GM18505 (cell line): ENCODE data around the gene FBLIM1.

Source experiments
- ATAC-seq: cut with Tn5 transposase; IDR thresholded peaks from one replicate; pipeline ENCODE4 v1.9.1; 2021; ENCODE audit not compliant: unreplicated experiment
- POLR2A ChIP-seq: IDR thresholded peaks from 4 replicates; pipeline ENCODE4 v1.6.1; 2011; ENCODE audit warnings: borderline replicate concordance; ENCODE audit not compliant: insufficient read depth, insufficient read length; ENCODE audit errors: extremely low read depth

The FBLIM1 gene

DNA sequence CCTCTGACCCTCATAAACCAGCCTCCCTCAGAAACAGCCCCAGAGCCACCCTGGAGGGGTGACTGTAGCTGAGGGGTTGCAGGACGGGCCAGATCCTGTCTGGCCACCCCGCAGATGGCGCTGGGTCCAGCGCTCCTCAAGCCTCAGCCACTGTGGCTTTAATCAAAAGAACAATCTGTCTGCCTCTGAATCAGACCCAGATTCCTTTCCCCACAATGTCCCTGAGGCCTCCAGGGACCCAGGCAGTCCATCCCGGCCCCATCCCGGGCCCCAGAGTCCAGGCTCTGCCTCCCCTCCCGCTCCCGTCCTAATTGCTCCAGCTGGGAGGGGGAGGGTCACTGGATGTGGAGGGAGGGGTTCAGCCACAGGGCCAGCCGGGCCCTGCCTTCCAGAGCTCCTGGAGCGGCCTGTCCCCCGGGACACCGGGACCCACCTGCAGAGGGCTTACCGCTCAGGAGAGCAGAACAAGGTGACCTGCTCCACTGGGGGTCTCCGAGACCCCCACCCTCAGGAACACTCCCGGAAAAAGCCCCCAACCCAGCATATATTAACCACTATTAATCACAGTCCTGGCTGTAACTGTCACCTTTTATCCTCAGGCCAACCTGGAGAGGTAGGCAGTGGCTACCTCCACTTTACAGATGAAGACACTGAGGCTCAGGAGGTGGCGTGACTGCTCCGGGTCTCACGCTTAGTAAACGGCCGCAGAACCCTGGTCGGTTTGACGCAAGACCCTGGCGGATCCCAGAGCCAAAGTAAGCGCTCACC is 836 bp upstream of the FBLIM1 start:
- no peak for ATAC-seq
- TF ChIP-seq POLR2A, result no peak

DNA sequence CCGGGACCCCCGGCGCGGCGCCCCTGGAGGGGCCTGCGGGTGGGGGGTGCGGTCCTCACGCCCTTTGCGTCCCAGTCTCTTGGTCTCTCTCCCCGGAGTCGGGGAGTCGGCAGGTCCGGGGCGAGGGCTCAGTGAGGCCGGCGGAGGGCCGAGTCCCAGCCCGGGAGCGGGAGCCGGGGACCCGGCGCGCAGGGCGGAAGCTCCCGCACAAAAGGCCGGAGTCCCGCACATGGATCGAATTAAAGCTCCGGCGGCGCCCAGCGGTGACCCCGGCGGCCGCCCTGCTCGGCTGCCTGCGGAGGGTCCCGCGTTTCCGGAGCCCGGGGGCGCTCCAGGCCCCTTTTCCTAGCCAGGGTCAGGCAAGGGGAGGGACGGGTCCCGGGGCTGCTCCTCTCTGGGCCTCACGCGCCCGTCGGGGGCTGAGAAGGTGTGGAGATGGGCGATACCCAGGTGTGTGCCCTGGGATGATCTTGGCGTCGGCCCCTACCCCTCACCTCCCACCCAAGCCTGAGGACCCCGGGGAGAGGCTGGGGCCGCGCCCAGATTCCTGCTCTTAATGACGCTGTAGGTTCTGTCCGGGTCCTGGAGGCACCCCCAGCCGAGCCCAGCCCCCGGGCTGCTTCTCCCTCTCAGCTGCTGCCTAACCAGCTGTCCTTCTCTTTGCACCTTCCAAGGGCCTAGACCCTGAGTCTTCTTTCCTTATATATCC is 512 bp downstream of the FBLIM1 start:
- no peak for ATAC-seq
- TF ChIP-seq POLR2A, result no peak

DNA sequence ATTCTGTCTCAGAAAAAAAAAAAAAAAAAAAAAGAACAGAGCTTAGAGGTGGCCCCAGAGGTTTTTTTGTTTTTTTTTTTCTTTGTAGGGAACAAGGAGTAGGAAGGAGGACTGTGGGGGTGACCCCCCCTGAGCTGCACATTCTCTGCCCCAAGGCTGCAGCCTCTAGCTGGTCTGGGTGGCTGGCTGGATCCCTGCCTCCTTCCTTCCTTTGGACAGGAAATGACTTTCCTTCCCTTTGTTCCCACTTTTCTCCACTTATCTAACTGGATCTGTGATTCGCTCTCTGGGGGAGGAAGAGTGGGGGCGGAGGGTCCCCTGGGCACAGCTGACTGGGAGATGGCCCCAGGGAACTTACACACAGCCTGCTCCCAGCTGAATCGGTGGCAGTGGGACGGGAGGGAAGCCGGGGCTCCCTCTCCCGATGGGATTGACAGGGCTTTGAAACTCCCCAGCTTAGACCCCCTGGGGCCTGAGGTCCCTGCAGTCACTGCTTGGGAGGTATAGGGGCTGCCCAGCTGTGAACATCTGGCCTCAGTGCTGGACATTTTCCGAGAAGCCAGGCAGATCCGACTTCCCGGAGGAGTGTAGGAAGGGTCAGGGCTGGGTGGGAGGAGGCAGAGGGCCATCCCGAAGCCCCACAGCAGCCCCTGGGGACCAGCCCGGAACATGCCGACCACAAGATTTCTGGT is 2.1 kb downstream of the FBLIM1 start:
- no peak for TF ChIP-seq POLR2A
- no peak for ATAC-seq

DNA sequence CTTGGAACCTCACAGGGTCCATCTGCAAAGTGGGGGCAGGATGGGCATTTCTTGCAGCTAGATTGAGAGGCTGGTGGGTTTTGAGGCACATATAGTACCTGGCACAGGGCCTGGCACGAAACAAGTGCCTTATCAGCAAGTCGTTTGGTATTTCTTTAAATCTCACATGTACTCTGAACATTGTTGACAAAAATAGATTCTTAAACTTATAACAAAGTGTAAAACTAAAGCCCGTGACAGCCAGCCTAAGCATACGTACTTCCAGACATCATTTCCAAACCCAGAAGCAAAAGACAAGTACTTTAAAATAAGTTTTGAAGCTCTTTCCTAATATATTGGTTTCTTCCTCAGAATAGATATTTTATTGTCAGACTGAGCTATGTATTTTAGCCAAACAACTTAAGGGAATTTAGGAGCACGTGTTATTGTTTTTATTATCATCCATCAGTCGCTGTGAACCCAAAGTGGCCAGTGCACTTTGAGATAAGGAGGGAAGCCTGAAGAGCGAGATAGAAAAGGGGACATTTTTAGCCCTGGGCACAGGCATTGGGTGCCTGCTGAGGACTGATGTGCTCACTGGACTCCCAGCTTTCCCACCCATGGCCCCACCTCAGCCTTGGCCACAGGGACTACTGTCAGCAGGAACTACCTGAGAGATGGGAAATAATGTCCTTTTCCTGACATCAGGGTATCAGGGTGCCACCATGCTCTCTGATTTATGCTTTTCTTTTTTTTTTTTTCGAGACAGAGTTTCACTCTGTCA is 3.0 kb downstream of the FBLIM1 start:
- no peak for TF ChIP-seq POLR2A
- no peak for ATAC-seq

DNA sequence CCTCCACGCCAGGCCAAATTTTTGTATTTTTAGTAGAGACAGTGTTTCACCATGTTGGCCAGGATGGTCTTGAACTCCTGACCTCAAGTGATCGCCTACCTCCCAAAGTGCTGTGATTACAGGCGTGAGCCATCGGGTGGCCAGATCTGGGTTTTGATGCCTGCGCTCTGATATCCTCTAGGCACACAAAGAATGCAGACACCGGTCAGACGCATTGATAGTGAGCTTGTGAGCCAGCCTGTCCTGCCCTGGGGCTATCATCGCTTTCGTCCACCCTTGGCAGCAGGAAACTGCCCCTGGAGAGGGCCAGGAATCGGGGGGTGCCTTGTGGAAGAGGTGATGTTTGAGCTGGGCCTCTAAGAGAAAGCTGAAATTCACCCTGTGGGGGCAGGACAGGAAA is 4.0 kb downstream of the FBLIM1 start:
- ATAC-seq, result no peak
- TF ChIP-seq POLR2A, result no peak

- ATAC-seq, result no peak
- no peak for TF ChIP-seq POLR2A
These were observed 5.7 kb downstream of the FBLIM1 start for GRCh38 chr1:15764269-15764764.

DNA sequence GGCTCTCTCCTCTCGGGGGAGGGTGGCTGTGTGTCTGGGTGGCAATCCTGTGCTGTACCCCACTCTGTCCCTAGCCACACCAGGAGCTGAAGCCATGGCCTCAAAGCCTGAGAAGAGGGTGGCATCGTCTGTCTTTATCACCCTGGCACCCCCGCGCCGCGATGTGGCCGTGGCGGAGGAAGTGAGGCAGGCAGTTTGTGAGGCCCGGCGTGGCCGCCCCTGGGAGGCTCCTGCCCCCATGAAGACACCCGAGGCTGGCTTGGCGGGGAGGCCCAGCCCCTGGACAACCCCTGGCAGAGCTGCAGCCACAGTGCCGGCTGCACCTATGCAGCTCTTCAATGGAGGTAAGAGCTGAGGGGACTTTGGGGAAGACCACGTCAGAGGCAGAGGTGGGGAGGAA is 6.3 kb downstream of the FBLIM1 start:
- TF ChIP-seq POLR2A, result no peak
- no peak for ATAC-seq

DNA sequence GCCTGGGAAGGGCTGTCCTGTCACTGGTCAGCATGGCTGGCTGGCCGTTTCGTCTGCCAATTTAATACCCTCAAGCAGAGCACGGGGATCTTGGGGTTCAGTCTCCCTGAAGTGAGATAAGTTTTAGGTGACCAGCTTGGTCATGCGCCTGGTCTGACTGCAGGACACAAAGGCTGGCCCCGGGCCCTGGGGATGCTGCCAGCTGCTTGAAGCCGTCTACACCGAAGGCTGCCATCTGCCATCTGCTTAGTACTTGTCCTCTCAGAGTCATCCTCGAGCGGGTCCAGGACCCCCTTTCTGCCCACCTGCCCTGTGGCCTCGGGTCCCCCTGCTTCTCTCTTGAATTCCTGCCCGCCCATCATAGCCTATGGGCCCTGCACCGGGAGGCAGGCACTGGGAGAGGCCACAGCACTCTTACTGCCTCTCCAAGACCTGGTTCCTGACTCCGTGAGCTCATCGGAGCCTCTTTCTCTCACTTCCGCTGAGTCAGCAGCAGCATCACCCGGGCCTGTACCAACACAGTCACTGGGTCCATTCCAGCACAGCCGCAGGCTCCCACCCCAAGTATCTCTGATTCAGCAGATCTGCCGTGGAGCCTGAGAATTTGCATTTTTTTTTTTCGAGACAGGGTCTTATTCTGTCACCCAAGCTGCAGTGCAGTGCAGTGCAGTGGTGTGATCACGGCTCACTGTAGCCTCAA is 7.0 kb downstream of the FBLIM1 start:
- no peak for ATAC-seq
- no peak for TF ChIP-seq POLR2A

- TF ChIP-seq POLR2A, result no peak
- ATAC-seq, result no peak
These were observed 9.3 kb downstream of the FBLIM1 start for GRCh38 chr1:15767941-15768340.

GRCh38 chr1:15768388-15768787 is 9.8 kb downstream of the FBLIM1 start:
- no peak for ATAC-seq
- TF ChIP-seq POLR2A, result no peak

DNA sequence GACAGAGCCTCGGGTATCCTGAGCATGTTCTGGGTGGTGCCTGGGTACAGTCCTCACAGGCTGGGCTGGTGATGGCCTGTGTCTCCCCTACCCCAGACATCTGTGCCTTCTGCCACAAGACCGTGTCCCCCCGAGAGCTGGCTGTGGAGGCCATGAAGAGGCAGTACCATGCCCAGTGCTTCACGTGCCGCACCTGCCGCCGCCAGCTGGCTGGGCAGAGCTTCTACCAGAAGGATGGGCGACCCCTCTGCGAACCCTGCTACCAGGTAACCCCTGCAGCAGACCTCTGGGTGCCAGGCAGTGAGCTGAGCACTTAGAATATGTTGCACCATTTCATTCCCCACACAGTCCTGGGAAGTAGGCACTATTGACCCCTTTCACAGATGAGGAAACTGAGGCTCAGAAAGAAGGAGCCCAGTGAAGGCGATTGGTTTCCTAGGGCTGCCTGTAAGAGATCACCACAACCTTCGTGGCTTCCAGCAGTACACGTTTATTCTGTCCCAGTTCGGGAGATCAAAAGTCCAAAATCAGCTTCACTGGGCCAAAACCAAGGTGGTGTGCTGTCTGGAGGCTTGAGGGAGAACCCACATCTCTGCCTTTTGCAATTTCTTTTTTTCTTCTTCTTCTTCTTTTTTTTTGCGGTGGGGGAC is 11.8 kb downstream of the FBLIM1 start:
- no peak for ATAC-seq
- no peak for TF ChIP-seq POLR2A
